B cell (primary cell): ENCODE measurements around the gene NPFF.

Experiments used
- EZH2 ChIP-seq: IDR thresholded peaks from 2 replicates; pipeline ENCODE4 v1.6.1; 2012; ENCODE audit warnings: borderline replicate concordance, low read depth, mild to moderate bottlenecking, moderate library complexity, low read length; ENCODE audit not compliant: insufficient read depth, poor library complexity, severe bottlenecking
- TF ChIP-seq, protein P1 (sequence below): fragments of 200-600 bp; IDR thresholded peaks from one replicate; pipeline ENCODE4 v1.8.0; 2022; ENCODE audit warnings: antibody characterized with exemption, mild to moderate bottlenecking

DNA sequence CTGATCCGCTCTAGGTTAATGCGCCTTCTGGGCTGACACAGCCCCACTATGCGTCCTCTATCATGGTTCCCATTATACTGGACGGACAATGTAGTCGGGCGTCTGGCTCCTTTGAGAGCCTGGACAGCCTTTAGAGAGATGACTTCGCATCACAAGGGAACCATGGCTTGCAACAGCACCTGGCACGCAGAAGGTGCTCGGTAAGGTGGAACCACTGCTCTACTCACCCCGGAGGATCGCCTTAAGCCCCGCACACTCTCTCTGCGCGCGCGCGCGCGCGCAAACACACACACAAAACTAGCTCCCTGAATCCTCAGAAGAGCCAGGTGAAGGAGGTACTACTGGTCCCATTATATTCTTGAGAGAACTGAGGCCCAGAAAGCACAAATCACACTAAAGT lies 15.1 kb downstream of the NPFF start:
- TF ChIP-seq, protein P1, sequence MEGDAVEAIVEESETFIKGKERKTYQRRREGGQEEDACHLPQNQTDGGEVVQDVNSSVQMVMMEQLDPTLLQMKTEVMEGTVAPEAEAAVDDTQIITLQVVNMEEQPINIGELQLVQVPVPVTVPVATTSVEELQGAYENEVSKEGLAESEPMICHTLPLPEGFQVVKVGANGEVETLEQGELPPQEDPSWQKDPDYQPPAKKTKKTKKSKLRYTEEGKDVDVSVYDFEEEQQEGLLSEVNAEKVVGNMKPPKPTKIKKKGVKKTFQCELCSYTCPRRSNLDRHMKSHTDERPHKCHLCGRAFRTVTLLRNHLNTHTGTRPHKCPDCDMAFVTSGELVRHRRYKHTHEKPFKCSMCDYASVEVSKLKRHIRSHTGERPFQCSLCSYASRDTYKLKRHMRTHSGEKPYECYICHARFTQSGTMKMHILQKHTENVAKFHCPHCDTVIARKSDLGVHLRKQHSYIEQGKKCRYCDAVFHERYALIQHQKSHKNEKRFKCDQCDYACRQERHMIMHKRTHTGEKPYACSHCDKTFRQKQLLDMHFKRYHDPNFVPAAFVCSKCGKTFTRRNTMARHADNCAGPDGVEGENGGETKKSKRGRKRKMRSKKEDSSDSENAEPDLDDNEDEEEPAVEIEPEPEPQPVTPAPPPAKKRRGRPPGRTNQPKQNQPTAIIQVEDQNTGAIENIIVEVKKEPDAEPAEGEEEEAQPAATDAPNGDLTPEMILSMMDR: no peak
- TF ChIP-seq EZH2: no peak
